GM21360 (cell line): ENCODE data around the gene SLC22A7.
"Not testable (repeated sequence)": the region's sequence is repeated elsewhere in the genome, so short reads cannot be mapped to it uniquely, and the experiment has no call there.

ENCODE experiments used
- ATAC-seq: cut with Tn5 transposase; IDR thresholded peaks from one replicate; pipeline ENCODE4 v1.9.1; 2021; ENCODE audit warnings: mild to moderate bottlenecking, moderate library complexity; ENCODE audit not compliant: unreplicated experiment

Gene SLC22A7

GRCh38 chr6:43334466-43335095, 36.5 kb downstream of the SLC22A7 start:
- ATAC-seq = no peak

GRCh38 chr6:43335469-43335868, 37.4 kb downstream of the SLC22A7 start:
- no peak for ATAC-seq

DNA sequence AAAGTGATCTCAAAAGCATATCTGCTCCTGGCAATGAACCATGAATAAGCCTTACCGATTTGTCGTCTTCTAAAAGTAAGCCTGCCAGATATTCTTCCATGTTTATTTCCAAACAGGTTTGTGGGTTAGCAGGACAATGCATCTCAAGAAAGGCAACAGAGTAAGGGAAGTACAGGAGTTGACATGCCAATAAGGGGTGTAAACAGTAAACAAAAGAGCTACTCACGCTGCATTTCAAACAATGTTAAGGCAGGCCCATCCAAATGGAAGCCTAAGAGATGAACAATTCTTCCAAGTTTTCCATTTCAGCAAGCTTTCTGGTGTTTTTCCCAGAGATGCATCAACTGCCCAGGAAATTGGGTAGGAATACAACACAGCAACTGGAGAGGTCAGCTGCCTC, 38.3 kb downstream of the SLC22A7 start:
- no peak for ATAC-seq

GRCh38 chr6:43338243-43338642, 40.2 kb downstream of the SLC22A7 start:
- ATAC-seq = no peak

- ATAC-seq = peak; percentile 61
These were observed 41.1 kb downstream of the SLC22A7 start for GRCh38 chr6:43339168-43339567.

- not testable (repeated sequence) for ATAC-seq
These were observed 48.2 kb downstream of the SLC22A7 start for GRCh38 chr6:43346243-43346642.

GRCh38 chr6:43347021-43347420, 49.0 kb downstream of the SLC22A7 start:
- no peak for ATAC-seq

DNA sequence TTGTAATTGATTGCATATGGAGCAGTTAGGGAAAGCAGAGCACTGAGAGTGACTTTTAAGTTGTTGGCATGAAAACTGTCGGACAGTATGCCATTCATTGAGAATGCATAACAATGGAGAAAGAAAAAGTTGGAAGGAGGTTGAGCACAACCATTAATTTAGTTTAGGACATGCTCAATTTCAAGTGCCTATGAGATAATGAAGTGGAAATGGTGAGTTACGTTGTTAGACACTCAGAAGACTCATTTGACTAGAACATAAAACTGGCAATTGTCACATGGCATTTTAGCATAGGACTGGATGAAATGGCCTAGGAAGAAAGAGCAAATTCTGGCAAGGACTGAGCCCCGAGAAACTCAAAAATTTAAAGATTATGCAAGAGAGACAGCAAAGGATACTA, 49.4 kb downstream of the SLC22A7 start:
- no peak for ATAC-seq

GRCh38 chr6:43351951-43352350, 53.9 kb downstream of the SLC22A7 start:
- ATAC-seq = not testable (repeated sequence)
